ENCODE measurements around the gene SCO1.

The SCO1 gene

GRCh38 chr17:10628756-10629155, 68.6 kb downstream of the SCO1 start:
- H3K36me3 Mint-ChIP-seq: peaks cover 14% of the 10 kb centered on the region
- DNase-seq (ENCODE audit: low spot score in 2 of 2): no peak
- peaks cover 4% of the 10 kb centered on the region for H3K4me1 Mint-ChIP-seq
- no peak overlapping the region for H3K4me3 Mint-ChIP-seq
- no peak for ATAC-seq (ENCODE audit: low read depth)
- no peak overlapping the region for H3K27ac Mint-ChIP-seq
- H3K9me3 Mint-ChIP-seq: no peaks in the 10 kb centered on the region
- H3K27me3 Mint-ChIP-seq: no peaks in the 10 kb centered on the region

GRCh38 chr17:10626390-10626789, 70.9 kb downstream of the SCO1 start:
- Mint-ChIP-seq H3K27ac (no peak overlapping the region), H3K4me3 (no peak overlapping the region), H3K9me3 (no peaks in the 10 kb centered on the region), H3K4me1 (no peaks in the 10 kb centered on the region), H3K36me3 (peaks cover 14% of the 10 kb centered on the region), H3K27me3 (no peaks in the 10 kb centered on the region)
- DNase-seq (ENCODE audit: low spot score in 2 of 2) (no peak), ATAC-seq (ENCODE audit: low read depth) (no peak)

GRCh38 chr17:10624969-10625368, 72.4 kb downstream of the SCO1 start:
- Mint-ChIP-seq H3K27me3 (no peaks in the 10 kb centered on the region), H3K27ac (no peak overlapping the region), H3K36me3 (peaks cover 9% of the 10 kb centered on the region), H3K4me1 (no peaks in the 10 kb centered on the region), H3K9me3 (no peaks in the 10 kb centered on the region), H3K4me3 (no peak overlapping the region)
- ATAC-seq (ENCODE audit: low read depth) (no peak), DNase-seq (ENCODE audit: low spot score in 2 of 2) (no peak)

- Mint-ChIP-seq H3K27ac (no peak overlapping the region), H3K4me1 (no peaks in the 10 kb centered on the region), H3K36me3 (no peaks in the 10 kb centered on the region), H3K27me3 (no peaks in the 10 kb centered on the region), H3K4me3 (no peak overlapping the region), H3K9me3 (no peaks in the 10 kb centered on the region)
- DNase-seq (ENCODE audit: low spot score in 2 of 2) (no peak), ATAC-seq (ENCODE audit: low read depth) (no peak)
These were observed 73.5 kb downstream of the SCO1 start for GRCh38 chr17:10623737-10624338.

- Mint-ChIP-seq H3K36me3 (no peaks in the 10 kb centered on the region), H3K9me3 (no peaks in the 10 kb centered on the region), H3K4me1 (no peaks in the 10 kb centered on the region), H3K27me3 (no peaks in the 10 kb centered on the region), H3K27ac (no peak overlapping the region), H3K4me3 (no peak overlapping the region)
- no peak for ATAC-seq (ENCODE audit: low read depth)
- DNase-seq (ENCODE audit: low spot score in 2 of 2): no peak
These were observed 74.5 kb downstream of the SCO1 start for GRCh38 chr17:10622617-10623485.
